ENCODE data around the gene CSNK1G1.

The CSNK1G1 gene

DNA sequence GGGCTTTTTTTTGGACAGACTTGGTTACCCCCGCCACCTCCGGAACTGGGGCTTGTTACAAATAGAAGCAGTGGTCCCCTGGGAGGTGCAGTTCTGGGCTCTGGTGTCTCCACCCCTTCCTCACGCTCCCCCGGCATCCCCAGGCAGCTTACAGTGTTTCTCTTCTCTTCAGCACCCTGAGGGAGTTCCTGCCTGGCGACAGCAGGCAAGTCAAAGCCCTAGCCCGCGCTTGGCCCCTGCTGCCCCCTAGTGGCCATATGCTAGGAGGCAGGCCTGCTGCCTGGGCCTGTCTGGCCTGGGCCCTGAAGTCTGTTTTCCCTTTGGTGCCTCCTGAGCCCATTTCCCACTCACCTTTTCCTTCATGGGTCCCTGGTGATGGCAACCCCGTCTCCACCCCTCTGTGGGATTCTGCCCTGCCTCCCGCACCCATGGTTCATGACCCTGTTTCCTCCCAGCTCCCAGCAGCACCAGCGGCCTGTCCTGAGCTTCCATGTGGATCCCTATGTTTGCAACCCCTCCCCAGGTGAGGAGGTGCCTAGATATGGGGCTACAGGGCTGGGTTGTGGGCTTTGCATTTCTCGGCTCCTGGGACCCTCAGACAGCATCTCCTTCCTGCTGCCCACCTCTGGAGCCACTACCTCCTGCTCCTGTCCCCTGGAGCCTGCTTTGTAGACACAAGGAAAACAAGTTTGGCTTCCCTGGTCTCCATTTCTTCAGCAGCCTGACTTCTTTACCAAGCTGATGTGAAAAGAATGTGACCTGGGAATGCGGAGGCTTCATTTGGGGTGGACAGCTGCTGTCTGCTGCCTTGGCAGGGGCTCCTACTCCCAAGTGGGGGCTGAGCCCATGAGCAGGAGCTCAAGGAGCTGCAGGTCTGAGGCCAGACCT is 202.2 kb downstream of the CSNK1G1 start:
- DNase-seq (ENCODE audit: low spot score), result peak; percentile 94

DNA sequence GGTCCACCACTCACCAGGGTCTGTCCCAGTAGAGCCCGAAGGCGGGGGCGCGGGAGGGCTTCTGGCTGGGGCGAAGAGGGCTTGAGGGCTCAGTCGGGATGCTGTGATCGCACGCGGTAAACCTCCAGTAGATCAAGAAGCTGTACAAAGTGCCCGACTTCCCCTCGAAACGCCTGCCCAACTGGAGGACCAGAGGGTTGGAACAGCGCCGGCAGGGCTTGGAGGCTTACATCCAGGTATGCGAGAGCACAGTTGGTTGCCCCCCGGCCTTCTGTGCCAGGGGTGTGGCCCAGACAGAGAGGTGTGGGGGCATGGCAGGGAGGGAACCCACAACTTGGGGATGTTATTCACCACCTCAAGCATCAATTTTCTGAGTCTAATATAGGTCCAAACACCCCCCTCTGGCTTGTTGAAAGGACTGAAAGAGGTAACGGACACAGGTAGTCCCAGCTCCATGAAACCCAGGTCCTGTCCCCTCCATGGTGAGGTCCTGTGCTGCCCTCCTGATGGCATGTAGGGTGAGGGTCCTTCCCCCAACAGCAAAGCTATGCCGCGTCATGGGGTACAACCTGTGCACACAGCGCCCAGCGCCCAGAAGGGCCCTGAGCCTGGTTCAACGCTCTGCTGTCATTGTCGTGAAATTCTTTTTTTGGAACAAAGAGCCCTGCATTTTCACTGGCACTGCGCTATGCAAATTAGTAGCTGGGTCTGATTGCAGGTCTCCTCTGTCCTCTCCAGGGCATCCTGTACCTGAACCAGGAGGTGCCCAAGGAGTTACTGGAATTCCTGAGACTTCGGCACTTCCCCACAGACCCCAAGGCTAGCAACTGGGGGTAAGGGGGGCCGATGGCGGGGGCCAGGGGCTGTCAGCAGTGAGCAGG is 203.2 kb downstream of the CSNK1G1 start:
- no peak for DNase-seq (ENCODE audit: low spot score)

DNA sequence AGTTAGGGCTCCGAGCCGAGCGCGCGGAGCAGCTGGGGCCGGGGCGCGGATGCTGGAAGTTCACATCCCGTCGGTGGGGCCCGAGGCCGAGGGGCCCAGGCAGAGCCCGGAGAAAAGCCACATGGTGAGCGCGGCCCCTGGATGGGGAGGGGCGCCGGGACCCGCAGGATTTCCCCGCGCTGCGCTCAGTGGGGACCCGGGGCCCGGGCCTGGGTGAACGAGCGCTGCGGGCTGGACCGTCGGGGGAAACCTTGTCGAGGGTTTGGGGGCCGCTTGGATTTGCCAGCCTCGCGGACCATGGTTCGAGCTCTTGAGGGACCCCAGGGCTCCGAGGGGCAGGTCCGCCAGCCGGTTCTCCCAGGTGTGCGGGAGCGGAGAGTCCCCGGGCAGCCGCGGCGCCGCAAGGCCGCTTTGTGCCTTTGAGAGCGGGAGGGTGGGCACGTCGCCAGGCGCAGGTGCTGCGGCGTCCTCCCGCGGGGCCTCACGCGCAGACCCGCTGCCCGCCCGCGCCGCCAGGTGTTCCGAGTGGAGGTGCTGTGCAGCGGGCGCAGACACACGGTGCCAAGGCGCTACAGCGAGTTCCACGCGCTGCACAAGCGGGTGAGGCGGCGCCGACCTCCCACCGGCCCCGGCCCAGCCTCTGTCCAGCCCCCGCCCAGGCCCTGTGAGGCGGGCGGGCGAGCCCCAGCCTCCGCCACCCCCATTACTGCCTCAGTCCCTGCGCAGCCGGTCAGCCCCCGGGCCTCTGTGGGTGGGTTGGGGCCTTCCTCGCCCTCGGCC is 204.1 kb downstream of the CSNK1G1 start, which contains the start of gene SNX22:
TSS of gene SNX22 (plus strand) at position 5 of the 780 bp plus-strand sequence. CDS start at position 50, 45 bp downstream.
- DNase-seq (ENCODE audit: low spot score), result no peak

DNA sequence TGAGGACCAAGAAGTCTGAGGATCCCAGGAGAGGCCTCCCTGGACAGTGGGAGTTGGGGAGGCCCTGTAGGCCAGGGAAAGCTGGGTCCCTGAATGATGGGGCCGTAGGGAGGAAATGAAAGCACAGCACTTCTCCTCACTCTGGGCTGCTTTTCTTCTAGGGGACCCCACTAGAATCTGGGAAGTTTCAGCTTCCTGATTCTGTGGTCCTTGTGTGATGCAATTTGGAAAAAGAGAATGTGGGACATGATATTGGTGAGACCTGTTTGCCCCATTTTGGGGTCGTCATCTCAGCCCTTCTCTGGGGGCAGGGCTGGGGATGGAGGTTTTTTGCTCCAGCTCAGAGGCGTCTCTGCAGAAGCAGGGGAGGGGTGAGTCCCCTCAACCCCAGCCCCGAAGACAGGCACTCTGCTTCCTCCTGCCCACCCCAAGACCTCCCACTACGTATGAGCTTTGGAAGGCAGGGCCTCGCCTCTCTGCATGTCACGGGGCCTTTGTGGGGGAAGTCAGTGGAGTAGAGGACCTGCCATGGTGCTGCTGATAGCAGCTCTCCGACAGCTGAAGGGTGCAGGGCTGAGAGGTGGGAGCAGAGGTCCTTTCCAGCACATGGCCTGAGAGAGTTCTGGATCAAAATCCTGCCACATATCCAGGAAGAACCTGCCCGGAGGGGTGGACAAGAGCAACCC is 205.9 kb downstream of the CSNK1G1 start:
- DNase-seq (ENCODE audit: low spot score), result no peak

DNA sequence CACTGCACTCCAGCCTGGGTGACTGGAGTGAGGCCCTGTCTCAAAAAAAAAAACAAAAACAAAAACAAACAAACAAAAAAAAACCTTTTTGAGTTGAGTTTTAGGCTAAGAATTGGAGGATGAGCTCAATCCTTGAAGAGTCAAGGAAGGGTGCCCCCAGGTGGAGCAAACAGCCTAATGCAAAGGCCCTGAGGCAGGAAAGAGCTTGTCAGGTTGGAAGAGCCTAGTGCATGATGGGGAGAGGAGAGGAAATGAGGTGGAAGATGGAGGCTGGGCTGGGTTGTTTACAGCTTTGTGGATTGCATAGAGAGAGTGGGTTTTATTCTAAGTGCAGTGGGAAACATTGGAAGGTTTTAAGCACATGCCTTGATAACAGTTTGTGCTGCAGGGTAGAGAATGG is 206.5 kb downstream of the CSNK1G1 start:
- DNase-seq (ENCODE audit: low spot score), result peak; percentile 50

DNA sequence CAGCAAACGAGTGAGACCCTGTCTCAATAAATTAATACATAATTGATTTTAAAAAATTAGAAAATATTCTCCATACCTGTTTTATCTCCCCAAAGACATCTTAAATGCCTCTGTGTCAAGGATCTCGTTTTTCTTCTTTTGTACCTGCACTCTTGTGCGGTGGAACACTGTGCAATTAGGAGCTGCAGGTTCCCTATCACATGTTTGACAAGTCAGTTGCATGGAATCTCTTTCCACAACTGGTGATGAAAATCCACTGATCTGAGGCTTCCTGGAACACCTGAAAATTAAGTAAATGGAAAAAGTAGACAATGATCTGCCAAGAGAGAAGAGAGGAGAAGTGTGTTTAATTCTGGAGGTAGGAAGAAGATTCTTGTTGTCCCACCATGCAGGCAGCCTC is 207.4 kb downstream of the CSNK1G1 start:
- DNase-seq (ENCODE audit: low spot score), result no peak

DNA sequence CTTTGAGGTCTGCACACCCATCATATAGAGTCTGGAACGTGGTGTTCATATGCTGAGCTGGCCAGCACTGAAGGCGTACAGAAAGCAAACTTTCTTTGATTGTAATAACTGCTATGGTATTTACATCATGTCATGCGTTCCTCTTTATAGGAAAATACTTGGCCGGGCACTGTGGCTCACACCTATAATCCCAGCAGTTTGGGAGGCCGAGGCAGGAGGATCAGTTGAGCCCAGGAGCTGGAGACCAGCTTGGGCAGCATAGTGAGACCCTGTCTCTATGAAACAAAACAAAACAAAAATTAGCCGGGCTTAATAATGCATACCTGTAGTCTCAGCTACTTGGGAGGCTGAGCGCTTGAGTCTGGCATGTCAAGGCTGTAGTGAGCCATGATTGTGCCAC is 207.8 kb downstream of the CSNK1G1 start:
- DNase-seq (ENCODE audit: low spot score), result no peak

DNA sequence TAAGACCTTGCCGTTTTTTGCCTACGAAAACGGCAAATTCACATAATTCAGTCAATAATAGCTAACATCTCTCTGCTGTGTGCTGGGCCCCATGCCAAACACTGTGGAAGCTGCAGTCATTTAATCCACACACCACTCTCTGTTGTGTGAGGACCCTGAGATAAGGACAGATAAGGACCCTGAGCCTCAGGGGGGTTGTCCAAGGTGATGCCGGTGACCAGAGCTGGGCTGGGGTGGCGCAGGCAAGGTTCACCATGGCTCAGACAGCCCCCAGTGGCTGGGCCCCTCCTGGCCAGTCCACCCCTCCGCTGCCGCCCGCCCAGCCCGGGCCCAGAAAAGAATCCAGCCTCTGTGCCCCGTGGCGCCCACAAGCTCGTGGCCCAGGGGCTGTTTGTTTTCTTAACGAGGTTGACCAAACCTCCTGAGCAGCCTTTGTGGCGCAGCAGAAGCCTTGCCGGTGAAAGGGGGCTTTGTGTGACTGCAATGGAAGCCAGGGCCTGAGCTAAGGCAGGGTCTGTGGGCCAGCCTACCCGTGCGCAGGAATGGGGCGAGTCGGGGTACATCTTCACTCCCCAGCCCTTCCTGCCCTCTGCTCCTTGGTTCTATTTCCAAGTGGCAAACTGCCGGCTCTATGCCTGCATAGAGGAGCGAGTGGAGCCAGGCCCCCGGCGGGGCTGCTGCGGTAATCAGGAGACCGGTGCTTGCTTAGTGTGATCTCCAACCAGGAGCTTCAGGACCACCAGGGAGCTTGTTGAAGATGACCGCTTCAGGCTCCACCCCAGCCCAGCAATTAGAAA is 208.9 kb downstream of the CSNK1G1 start:
- DNase-seq (ENCODE audit: low spot score), result no peak

DNA sequence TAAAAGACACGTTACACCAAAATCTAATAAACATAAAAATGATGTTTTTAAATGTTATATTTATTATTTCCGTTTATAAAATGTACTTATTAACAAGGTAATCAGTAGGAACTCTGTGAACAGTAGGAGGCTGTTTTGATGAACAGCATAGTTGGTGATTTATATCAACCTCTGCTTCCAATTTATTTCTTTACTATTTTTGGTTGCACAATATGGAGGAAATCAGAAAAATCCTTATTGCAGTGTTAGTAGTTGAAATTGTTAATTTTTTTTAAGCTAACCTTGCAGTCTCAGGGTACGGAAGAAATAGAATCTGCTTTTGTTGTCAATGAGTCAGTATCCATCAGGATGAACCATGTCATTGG is 209.5 kb downstream of the CSNK1G1 start:
- no peak for DNase-seq (ENCODE audit: low spot score)

DNA sequence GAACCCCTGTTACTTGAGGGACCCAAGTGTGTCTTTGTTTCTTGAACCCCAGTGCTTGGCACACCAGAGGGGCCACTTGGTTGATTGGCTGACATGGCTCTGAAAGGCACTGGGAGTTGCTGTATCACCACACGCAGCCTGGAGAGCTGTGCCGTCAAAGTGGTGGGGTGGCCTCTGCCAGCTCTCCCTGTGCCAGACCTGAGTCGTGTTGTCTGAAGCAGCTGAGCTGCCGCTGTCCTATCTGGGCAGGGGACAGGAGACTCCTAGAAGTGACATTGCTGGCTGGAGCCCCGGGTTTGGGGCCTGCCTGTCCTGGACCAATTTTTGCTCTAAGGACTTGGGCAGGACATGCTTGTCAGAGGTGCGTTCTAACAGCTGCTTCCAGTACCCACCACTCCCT is 209.9 kb downstream of the CSNK1G1 start:
- DNase-seq (ENCODE audit: low spot score), result no peak

DNA sequence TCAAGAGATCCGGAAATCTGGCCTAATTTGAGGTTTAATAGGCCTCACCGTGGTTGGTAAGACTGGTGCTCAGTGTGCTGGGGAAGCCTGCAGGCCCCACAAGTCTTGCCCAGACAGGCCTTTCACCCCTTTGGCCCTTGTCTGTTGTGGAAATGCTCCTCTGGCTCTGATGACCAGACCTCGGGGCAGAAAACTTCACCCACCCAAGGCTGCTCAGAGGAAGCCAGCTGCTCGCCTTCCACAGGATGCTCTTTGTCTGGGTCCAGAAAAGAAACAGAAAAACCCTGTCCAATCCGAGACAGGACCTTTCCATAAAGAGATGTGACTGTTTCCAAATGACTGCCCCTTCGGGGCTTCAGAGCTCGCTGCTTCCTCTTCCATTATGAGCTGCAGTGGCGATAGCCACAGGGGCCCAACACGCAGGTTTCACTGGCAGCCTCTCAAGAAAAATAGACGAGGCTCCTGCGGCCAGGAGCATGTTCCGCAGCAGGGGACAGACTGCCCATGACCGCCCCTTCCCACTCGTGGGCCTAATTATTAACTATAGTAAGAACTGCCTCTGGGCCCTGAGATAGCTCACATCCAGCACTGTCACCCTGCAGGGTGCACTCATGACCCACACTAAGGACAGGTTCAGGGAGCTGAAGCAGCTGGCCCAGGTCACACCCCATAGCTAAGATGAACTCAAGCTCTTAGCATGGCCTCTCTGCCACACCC is 211.2 kb downstream of the CSNK1G1 start:
- no peak for DNase-seq (ENCODE audit: low spot score)

DNA sequence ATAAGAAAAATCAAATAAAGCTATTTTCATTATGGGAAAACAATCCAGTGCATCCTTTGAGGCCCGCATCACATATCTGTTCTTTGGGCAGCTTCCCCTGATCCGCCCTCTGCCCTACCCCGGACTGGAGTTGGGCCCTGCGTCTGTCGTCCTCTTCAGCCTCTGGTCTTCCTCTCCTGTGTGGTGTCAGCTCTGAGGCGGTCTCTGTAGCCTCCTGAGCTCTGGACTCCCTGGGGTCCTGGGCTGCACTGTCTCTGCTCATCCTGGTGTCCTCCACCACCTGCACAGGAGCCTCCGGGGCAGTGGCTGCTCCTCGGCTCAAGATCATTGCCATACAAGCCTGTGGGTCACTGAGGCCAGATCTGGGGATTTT is 211.8 kb downstream of the CSNK1G1 start:
- DNase-seq (ENCODE audit: low spot score), result no peak

DNA sequence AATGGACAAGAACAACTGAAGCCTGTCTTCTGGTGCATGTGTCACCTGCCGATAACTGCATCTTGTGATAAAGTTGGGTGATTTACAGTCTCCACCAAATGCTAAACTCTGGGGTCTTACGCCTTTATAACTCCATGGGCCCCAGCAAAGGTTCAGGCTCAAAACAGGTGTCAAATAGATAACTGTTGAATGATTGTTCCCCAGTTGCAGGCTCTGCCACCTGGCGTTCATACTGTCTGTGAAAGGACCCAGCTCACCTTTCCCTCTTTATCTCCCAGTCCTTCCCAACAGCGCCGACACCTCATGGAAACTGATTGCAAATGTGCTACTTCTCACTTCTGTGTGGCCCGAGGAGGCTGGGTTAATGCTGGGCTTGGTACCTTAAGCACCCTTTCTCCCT is 212.7 kb downstream of the CSNK1G1 start:
- no peak for DNase-seq (ENCODE audit: low spot score)

DNA sequence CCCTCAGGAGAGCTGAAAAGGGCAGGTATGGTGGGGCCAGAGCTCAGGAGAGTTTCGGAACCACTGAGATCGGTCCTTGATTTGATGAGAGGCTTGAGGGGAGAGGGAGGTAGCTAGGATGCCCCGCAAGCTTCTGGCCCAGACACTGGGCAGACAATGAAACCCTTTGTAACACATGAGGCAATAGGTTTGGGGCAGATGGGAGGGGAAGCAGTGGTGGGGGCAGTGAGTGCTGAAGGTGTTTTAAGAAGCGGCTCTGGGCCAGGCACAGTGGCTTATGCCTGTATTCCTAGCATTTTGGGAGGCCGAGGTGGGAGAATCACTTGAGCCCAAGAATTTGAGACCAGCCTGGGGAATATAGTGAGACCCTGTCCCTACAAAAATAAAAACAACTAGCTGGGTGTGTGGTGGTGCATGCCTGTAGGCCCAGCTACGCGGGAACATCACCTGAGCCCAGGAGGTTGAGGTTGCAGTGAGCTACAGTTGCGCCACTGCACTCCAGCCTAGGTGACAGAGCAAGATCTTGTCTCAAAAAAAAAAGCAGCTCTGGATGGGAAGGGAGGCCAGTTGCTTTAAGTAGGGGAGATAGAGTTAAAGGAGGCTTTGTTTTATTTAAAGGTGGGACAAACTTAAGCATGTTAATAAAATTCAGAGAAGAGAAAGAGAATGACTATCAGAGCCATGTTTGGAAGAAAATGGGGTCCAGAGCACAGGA is 214.0 kb downstream of the CSNK1G1 start:
- no peak for DNase-seq (ENCODE audit: low spot score)

DNA sequence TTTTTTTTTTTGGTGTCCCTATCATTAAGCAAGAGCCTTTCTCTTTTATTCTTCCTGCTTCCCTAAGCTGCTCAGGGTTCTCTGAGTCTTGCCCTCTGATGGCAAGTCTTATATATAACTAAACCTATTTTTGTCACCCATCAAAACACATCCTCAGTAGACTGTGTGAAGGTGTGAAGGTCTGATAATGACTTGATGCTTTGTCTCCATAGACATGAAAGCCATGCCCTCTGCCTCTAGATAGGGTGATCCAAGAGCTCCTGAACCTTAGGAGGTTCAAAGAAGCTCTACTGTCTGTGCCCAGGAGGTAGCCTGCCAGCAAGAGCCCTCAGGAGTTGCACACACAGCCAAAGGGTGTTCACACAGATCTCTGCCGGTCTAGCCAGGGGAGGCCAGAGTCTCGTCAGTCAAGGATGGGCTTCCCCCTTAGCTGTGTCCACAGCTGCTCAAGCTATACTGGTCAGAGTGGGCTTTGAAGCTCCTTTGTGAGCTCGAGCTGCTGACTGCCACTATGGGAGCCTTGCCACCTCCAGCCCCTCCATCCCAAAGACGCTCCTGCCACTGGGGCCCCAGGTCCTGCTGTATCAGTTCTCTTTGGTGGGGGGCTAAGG is 217.5 kb downstream of the CSNK1G1 start:
- no peak for DNase-seq (ENCODE audit: low spot score)

DNA sequence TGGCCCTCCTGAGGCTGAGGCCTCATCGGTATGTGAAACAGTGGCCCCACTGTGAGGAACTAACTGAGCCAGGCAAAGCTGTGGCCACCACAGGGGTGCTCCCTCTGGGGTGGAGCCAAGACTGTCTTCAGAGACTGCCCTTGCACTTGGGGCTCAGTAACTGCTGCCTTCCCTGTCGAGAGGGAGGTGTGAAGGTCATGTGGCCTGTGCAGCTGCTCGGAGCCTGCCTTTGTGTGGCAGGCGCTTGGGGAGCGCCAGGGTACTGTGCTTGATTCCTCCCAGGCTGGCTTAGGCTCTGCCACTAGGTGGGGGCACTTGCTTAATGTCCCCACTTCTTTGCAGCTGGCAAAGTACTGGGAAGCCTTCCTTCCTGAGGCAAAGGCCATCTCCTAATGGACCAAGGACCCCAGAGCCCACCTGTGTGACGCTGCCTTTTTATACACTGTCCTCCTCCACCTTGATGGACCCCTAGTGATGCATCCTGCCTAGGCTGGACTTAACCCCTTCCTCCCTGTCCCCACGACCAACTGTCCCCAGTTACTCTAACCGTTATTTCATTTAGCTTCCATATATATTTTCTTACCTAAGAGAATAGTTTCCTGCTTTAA is 218.6 kb downstream of the CSNK1G1 start:
- no peak for DNase-seq (ENCODE audit: low spot score)

DNA sequence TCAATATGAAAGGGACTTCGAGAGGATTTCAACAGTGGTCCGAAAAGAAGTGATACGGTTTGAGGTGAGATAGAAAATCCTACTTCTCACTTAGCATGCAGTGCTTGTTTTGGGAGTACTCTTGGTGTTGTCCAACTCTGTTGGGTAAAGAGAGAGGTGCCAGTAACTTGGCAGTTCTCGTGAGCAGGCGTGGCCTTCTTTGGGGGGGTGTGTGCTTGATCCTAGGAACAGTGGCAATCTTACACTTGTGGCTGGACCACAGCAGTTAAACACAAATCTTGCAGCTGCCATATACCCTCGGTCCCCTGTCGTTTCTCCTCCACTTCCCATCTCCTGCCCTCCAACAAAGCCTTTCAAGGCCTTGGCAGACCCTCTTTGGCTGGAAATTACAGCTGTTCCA is 219.6 kb downstream of the CSNK1G1 start:
- DNase-seq (ENCODE audit: low spot score), result no peak

DNA sequence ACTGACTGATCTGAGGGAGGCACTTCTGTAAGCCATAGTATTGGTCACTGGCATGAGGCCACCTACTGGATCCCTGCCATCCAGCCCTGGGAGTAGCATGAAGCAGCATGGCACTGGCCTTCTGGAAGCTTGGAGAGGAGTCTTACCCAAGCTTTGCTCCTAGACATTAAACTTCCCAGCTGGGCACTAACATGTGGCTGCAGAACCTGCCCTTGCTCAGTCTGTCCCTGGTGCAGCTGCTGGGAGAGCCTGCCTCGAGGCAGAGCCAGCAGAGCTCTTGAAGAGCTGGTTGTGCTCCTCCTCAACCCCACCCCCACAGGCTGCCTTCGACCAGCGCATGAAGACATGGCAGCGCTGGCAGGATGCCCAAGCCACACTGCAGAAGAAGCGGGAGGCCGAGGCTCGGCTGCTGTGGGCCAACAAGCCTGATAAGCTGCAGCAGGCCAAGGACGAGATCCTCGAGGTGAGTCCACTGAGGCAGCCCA is 221.6 kb downstream of the CSNK1G1 start:
- no peak for DNase-seq (ENCODE audit: low spot score)
